GM10248 (cell line): ENCODE results near the gene ARHGAP26.

Source experiments
- CTCF ChIA-PET: fragments of 300-600 bp; sonication (Branson Sonifier 250); formaldehyde crosslinking; extraction: SDS; loops from one replicate; lab custom pipeline; 2021; ENCODE audit warnings: antibody characterized with exemption; lab: Yijun Ruan, JAX
- POLR2A ChIA-PET: fragments of 350-650 bp; sonication (Branson Sonifier 250); formaldehyde crosslinking; extraction: SDS; loops from one replicate; lab custom pipeline; 2020; ENCODE audit warnings: antibody characterized with exemption; lab: Yijun Ruan, JAX
- DNase-seq: peaks from one replicate; pipeline ENCODE4 v3.0.0; 2012; ENCODE audit errors: extremely low spot score
- CTCF ChIP-seq: IDR thresholded peaks from 2 replicates; pipeline ENCODE4 v1.5.1; 2012; ENCODE audit warnings: mild to moderate bottlenecking, low read depth; ENCODE audit errors: extremely low read depth, missing control alignments, control extremely low read depth

Gene ARHGAP26

GRCh38 chr5:142871363-142872193 lies 101.4 kb downstream of the ARHGAP26 start:
- CTCF ChIA-PET = interaction anchor here (1.5 to 8.0 kb wide), 5 partner anchors 9 to 156 kb away, joined by 4 to 66 read pairs (median 33); no protein-coding TSS in a partner anchor
- POLR2A ChIA-PET = no interaction called here
- no peak for DNase-seq
- no peak for TF ChIP-seq CTCF

- ChIA-PET POLR2A (no interaction called here), CTCF (interaction anchor here (2.5 to 8.0 kb wide), 4 partner anchors 9 to 157 kb away, joined by 10 to 66 read pairs (median 42); no protein-coding TSS in a partner anchor)
- TF ChIP-seq CTCF = no peak
- DNase-seq = no peak
These were observed 102.0 kb downstream of the ARHGAP26 start for GRCh38 chr5:142872217-142872616.

- ChIA-PET CTCF (interaction anchor here (2.5 to 8.0 kb wide), 4 partner anchors 8 to 157 kb away, joined by 10 to 66 read pairs (median 42); no protein-coding TSS in a partner anchor), POLR2A (no interaction called here)
- DNase-seq = no peak
- no peak for TF ChIP-seq CTCF
These were observed 102.6 kb downstream of the ARHGAP26 start for GRCh38 chr5:142872795-142873194.

GRCh38 chr5:142873831-142874230 lies 103.7 kb downstream of the ARHGAP26 start:
- TF ChIP-seq CTCF = no peak
- POLR2A ChIA-PET = no interaction called here
- CTCF ChIA-PET = interaction anchor here (1.1 to 12.3 kb wide), 5 partner anchors 9 to 174 kb away, joined by 4 to 141 read pairs (median 10); no protein-coding TSS in a partner anchor
- DNase-seq = no peak

- CTCF ChIA-PET = interaction anchor here (1.2 to 12.3 kb wide), 7 partner anchors 8 to 219 kb away, joined by 5 to 141 read pairs (median 9); no protein-coding TSS in a partner anchor
- DNase-seq = no peak
- TF ChIP-seq CTCF = no peak
- POLR2A ChIA-PET = no interaction called here
These were observed 104.4 kb downstream of the ARHGAP26 start for GRCh38 chr5:142874540-142874939.

- DNase-seq = no peak
- POLR2A ChIA-PET = no interaction called here
- TF ChIP-seq CTCF = no peak
- CTCF ChIA-PET = interaction anchor here (0.9 to 12.3 kb wide), 7 partner anchors 9 to 220 kb away, joined by 3 to 141 read pairs (median 5); no protein-coding TSS in a partner anchor
These were observed 105.8 kb downstream of the ARHGAP26 start for GRCh38 chr5:142875936-142876335.
